ELF-1 (cell line): ENCODE measurements around the gene CLASP2.
"Not testable (repeated sequence)": the region's sequence is repeated elsewhere in the genome, so short reads cannot be mapped to it uniquely, and the experiment has no call there.

Experiments used
- DNase-seq: peaks from one replicate; pipeline ENCODE4 v3.0.0-alpha.2; 2016; ENCODE audit warnings: low read depth, low spot score

The CLASP2 gene

DNA sequence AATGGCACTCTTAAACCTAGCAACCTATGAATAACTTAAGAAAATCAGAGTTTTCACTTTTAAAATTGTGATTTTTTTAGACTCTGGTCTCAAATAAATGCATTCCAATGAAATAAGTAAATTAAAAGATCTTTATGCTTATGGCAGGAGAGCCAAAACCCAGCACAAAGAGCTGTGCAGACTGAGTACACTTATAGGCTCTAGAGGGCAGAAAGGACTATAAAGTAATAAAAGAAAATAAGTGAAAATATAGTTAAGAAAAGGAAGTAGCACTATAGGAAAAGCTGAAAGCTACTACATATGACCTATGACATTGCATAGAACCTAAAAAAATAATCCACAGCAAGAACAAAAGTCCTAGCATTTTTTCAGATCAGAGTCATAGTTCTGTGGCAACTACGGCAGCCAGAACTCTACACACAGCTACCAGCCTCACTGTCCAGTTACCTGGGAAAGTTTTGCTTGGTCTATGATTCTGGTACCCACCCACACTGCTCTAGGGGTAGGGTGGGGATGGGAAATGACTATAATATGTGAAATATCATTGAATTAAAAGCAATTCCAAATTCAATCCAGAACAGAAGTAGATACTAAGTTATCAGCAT lies 30.5 kb downstream of the CLASP2 start:
- no peak for DNase-seq

DNA sequence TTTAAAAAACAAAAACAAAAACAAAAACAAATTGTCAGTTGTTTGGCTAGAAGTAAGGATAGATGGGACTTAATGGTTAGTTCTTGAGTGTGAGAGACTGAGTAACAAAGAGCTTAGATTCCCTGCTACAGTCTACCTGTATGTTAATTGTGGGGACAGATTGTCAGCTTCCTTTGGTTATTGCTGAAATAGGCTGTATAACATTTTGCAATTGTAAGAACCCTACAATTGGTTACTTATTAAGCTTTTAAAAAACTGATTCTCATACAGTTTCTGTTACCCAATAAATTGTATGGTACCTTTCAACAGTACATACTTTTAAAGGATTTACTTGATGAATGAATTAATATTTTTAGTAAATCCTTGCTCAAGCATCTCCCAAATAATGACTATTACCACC lies 35.3 kb downstream of the CLASP2 start:
- no peak for DNase-seq

DNA sequence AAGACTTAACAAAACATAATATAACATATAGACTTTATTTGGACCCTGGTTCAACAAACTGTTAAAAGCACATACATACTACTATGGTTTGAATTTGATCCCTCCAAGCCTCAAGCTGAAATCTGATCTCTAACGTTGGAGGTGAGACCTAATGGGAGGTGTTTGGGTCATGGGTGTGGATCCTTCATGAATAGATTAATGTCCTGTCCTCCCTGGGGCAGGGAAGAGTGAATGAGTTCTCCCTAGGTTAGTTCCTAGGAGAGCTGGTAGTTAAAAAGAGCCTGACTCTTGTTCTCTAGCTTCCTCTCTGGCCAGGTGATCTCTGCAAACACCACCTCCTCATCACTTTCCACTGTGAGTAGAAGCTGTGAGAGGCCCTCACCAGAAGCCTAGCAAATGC lies 36.4 kb downstream of the CLASP2 start:
- peak; percentile 8 for DNase-seq

DNA sequence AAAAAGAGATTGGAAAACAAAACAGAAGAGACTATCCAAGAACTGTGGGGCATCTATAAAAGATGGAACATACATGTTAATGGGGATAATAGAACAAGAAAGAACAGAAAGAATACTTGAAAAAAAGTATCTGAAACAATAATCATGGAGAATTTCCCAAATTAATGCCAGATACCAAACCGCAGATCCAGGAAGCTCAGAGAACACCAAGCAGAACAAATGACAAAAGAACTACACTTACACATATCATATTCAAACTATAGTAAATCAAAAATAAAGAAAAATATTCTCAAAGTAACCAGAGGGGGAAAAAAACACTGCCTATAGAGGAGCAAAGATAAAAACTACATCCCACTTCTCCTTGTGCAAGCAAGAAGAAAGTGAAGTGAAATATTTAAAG lies 40.0 kb downstream of the CLASP2 start:
- DNase-seq = no peak

DNA sequence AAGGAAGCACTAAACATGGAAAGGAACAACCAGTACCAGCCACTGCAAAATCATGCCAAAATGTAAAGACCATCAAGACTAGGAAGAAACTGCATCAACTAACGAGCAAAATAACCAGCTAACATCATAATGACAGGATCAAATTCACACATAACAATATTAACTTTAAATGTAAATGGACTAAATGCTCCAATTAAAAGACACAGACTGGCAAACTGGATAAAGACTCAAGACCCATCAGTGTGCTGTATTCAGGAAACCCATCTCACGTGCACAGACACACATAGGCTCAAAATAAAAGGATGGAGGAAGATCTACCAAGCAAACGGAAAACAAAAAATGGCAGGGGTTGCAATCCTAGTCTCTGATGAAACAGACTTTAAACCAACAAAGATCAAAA lies 44.6 kb downstream of the CLASP2 start:
- DNase-seq = not testable (repeated sequence)

DNA sequence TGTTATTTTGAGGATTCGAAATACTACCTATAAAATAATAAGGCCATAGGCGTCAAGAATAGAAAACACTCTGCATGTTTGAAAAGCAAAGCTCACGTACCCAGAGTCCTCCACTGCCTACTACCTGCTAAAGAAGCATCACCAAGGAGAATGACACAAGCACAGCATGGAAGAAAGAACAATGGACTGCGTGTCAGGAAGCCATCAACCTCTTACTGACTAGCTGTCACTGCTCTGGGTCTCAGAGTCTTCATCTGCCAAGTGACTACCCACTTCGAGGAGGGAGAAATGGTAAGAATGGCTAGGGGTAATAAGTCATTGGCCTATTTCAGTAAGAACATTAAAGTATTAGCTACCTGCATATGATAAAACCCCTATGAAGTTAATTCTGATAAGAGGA lies 49.4 kb downstream of the CLASP2 start:
- peak; percentile 12 for DNase-seq

DNA sequence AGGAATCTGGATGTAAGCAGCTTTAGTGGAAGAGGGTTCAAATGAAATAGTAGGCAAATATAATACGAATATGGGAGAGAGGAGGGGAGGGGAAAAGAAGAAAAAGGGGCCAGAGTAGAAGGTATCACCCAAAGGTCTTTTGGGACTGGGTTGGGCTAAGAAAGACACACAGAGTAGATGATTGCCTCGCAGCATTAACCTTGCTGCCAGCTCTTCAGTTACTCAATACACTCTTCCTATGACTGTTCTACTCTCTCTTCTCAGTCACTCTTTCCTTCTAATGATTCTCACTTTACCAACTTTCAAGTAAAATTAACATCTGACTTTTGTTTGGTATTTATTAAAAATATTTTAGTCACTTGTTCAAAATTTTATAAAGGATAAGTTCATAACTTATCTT lies 52.8 kb downstream of the CLASP2 start:
- DNase-seq = no peak

DNA sequence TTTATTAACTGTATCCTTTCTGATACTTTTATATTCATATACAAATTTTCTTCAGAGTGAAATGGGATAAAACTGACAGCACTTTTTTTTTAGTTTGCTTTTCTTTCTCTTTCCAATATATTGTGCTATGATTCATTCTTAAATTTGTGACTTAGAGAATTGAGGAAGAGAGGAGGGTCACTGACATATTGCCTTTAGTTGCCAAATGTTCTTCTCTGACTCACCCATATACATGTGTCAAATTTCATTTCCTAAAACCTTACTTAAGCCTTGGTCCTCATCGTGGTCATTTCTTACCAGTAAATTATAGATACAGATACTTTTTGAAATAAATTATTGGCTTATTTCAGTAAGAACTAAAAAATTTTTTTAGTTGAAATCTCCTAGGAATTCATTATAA lies 53.9 kb downstream of the CLASP2 start:
- no peak for DNase-seq

DNA sequence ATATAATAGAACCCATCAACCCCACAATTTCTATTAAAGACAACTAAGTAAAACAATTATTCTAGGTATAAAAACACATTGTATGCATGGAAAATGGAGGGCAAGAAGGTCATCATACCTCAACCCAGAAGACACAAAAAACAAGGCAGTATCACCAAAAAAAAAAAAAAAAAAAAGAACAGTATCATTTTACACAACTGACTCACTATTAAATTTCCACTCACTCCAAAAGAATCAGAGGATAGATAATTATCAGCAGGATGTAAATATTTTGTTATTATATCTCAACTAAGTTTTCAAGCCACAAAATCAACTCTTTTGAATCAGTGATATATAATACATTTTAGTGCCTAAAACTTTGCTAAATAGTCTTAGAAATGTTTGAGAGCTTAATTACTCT lies 55.0 kb downstream of the CLASP2 start:
- no peak for DNase-seq

DNA sequence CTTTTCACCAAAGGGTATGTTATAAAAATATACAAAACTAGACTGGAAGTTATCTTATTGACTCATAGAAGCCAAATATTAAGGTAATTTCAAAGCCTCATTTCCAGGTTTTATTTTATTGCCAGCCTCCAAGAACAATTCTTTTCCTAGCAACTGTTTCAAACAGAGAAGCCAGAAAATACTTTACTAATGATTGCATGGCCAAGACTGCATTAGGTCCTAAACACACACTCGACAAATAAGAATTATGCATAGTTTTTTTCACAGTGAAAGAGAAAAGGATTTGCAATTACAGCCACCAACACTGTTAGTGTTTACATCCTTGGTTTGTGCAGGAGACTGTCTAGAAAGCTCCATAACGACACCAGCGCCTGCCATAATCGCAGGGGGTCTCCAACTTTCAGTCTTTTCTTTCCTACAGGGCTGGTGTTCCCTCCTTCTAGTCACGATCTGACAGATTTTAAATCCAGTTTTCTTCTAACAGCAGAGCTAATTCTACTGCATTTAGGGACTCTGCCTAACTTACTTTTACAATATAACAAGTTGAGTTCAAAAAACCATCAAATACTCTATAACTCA lies 58.1 kb downstream of the CLASP2 start:
- DNase-seq = no peak

DNA sequence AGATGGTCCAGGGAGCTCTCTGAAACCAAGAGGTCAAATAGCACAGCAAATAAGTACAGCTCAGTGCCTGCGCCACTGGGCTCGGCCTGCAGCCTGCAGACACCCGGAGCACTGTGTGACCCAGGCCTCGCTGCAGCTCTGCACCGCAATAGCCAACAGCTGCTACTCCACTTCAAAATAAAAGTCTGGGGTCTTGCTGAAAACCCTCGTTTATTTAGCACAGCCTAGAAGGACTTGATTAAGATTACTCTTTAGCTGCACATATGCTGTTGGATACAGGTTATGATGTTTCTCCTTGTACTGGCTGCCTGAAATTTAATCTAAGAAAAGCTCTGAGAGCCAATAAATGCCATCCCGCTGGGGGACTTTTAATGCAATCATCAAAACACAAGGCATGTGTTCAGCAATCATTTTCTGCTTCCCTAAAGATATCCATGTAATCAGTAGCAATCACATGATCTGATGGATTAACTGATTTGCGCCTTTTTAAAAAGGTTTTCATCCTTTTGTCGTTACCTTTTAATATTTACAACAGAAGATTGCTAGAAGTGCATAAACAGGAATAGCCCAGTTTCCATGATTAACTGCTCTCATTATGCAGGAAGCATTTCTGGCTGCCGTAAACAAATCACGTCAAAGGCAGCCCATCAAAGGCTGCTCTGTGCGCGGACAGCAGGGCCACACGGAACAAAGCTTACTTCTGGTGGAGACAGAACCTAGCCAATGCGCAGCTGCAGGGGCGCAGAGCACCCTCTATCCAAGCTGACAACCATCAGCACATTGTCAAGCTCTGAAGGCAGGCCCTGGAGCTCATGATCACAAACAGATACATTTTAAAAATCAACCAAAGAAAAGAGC lies 58.8 kb downstream of the CLASP2 start:
- DNase-seq = peak; percentile 89

DNA sequence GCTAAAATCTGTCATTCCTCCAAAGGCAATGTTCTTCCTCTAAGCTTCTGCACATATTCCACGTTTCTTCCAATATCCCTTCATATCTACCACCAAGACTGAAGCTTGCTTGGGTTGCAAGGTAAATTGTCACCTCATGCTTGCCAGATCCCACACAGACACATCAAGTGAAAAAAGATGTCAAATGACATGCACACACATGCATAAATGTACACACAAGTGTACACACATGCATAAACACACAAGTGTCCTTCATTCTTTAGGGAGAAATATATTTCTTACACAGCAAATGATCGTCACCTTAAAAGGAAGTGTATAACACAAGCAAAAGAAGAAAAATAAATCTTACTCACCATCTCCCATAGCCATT lies 59.4 kb downstream of the CLASP2 start:
- no peak for DNase-seq

DNA sequence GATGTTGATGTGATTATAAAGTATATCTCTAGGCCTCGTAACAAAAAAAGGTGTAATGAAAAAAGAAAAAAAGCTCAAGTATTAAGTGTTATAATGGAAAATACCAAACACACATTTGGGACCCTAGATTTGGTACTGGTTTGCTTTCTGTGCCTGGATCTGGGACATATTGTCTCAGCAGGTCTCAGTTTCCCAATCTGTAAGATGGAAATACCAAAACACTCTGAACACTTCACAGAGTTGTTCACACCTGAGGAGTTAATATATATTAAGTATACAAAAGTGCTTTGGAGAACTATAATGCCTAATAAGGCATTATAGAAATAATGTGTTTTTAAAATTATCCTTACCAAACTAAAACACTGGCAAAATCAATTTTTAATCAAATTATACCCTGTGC lies 60.0 kb downstream of the CLASP2 start:
- DNase-seq = no peak

DNA sequence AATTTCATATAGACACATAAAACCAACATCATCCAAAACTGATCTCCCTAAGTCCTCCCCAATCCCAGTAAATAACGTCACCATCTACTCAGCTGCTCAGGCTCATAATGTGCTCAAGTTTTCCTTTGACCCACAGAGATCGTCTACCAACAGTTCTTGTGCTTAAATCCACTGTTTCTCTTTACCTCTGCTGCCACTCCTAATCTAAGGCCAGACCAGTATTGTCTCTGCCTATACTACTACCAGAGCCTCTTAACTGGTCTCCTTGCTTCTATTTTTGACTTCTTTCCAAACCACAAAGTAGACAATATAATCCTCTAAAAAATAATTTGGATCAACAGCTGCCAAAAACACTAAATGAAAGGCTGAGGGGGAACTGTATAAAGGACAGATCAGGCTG lies 65.3 kb downstream of the CLASP2 start:
- no peak for DNase-seq

DNA sequence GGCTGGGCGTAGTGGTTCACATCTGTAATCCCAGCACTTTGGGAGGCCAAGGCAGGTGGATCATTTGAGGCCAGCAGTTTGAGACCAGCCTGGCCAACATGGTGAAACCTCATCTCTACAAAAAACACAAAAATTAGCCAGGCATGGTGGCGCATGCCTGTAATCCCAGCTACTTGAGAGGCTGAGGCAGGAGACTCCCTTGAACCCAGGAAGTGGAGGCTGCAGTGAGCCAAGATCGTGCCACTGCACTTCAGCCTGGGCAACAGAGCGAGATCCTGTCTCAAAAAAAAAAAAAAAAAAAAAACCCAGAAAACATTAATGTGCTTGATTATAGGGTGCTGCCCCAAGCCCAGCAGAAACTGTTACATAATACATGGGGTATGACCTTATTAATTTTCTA lies 67.0 kb downstream of the CLASP2 start:
- not testable (repeated sequence) for DNase-seq

DNA sequence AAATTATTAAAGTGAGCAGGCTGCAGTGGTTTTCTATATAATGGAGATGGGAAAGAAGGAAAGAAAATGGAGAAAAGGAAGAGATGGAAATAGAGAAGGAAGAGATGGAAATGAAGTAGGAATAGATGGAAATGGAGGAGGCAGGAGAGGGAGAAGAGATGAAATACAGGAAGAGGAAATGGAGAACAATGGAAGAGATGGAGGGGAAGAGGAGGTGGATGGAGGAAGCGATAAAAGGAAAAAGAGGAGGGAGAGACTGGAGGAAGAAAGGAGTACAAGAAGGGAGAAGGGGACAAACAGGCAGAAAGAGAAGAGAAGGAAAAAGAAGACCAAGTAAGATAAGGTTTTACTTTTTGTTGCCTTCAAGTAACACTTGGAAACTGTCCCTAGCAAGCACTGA lies 67.6 kb downstream of the CLASP2 start:
- DNase-seq = no peak

DNA sequence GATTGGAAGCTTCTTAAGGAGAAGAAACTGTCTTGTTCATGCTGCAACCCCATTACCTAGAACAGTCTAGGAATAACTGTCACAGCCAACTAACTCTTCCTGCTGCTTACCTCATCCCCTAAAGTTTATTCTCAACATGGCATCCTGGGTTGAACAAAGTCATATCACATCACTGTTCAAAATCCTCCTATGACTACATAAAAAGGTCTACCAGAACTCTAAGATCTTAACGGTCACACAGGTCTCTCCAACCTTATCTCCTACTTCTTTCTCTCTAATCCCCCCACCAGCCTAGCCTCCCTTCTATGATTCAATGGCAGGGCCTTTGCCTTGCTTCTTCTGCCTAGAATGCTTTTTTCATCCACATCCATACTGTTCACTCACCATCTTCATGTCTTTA lies 69.3 kb downstream of the CLASP2 start:
- no peak for DNase-seq

DNA sequence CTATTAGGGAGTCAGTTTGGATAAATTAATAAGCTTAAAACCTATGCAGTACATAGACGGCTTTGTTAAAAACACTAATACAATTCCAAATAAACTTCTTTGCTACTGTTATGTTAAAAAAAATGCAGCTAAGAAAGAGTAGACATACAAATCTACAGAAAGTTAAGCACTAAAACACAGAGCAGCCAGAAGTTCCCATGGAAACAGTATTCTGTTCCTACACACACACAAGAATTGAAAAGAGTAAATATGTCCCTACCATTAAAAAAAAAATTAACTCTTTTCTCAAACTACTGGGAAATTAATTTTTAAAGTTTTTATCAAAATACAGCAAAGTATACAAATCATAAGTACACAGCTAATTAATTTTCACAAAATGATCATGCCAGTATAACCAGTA lies 71.6 kb downstream of the CLASP2 start:
- no peak for DNase-seq

DNA sequence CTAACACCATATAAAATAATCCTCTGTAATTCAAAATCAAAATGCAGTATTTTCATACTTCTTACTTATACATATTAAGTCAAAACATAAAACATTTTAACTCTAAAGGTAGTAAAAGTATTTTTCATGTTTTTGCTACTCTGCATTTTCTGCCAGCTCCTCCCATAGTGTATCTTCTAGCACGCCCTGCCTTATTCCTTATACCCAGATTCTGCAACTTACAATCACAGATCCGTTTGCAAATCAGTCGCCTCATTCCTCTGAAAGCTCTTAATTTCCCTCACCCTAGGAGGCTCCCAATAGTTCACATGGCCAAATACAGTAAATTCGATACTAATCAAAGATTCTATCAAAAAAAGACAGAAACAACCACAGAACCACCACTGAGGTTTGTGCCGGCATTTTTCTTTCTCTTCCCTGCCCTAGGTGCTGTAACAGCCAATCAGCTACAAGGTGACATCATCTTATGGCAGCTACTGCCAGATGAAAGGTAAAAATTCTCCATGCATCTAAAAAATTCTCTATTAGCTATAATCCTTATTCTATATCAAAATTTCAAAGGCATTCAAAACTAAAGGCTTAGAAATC lies 72.9 kb downstream of the CLASP2 start:
- DNase-seq = no peak

DNA sequence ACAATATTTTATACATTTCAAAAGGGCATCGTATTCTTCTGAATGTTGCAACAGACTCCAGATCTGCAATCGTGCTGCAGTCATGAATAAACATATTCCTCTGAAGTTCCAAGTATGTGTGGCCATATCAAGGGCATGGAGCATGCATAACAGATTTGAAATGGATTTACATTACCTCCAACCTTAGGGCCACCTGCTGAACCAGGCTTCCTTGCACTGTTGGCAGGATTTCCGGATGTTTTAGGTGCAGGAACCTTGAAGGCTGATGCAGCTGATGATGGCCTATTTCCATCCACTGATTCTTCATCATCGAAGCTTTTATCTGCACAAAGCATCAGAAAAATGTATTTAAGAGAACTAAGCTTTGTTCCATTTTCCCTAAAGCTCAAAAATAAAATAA lies 73.5 kb downstream of the CLASP2 start:
- no peak for DNase-seq

DNA sequence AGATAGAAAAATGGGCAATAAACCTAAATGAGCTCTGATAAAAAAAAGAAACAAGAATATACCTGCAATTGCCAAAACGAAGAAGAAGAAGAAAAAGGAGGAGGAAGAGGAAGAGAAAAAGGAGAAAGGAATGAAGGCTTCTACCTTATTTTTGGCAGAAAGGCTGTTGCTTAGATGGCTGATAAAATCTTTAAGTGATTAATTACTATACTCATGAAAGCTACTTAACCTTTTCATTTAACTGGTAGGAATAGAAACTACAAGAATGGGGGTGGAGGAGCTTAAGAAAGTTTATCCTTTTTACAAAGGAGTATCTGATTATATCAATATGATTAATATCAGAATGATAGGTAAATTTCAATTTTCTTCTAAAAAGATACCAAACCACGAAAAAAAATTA lies 75.2 kb downstream of the CLASP2 start:
- no peak for DNase-seq

DNA sequence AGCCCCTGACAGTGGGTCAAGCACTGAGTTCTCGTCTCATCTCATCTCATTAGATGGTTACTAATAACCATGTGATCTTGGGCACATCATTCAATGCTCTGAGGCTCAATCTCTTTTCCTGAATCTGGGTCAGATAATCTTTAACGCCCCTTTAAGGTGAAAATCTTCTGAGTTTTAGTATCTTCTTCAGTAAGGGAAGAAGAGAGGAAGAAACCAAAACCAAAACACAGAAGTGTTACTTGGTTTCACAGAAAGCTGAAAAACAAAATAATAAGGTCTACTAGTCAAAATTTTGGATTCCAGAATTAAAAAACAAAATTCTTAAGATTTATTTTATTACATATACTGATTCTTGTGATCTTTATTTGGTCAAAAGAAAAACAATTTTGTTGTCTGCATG lies 78.2 kb downstream of the CLASP2 start:
- no peak for DNase-seq

DNA sequence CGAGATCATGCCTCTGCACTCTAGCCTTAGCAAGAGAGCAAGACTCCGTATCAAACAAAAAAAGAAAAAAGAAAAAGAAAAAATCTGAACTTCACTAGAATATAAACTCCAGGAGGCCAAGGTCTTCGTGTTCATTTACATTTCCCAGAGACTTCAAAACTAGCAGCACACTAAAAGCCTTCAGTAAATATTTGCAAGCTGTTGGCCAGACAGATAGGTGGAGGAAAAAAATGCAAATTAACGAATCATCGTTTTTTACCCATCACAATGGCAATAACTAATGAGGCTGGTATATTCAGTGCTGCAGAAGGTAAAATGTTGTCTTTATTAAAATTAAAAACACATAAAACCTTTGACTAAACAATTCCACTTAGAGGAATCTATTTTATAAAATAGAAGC lies 80.6 kb downstream of the CLASP2 start:
- no peak for DNase-seq
